SU-DHL-6 (cell line): Measurements from ENCODE around the gene PPHLN1.
"Not testable (repeated sequence)": the region's sequence is repeated elsewhere in the genome, so short reads cannot be mapped to it uniquely, and the experiment has no call there.

Source experiments
- H2AFZ ChIP-seq: fragments of 200-600 bp; sonication (generic); 2 replicates; pipeline ENCODE4 v1.6.1; 2014; ENCODE audit warnings: low read depth, mild to moderate bottlenecking, moderate library complexity, mixed read lengths, antibody characterized with exemption, low read length; ENCODE audit not compliant: severe bottlenecking
- H3F3A ChIP-seq: fragments of 200-600 bp; shearing (Covaris generic); 2 replicates; pipeline ENCODE4 v1.6.0; 2016; ENCODE audit warnings: antibody characterized with exemption, mild to moderate bottlenecking; ENCODE audit not compliant: insufficient read depth
- H3K27ac ChIP-seq: fragments of 200-600 bp; sonication (generic); 2 replicates; pipeline ENCODE4 v1.5.1; 2016; ENCODE audit warnings: low read depth, mild to moderate bottlenecking, low read length, moderate library complexity, mixed read lengths
- H3K27me3 ChIP-seq: fragments of 200-600 bp; sonication (generic), shearing (Covaris generic); 2 replicates; pipeline ENCODE4 v1.6.0; 2014; ENCODE audit warnings: mild to moderate bottlenecking, low read length
- H3K36me3 ChIP-seq: fragments of 200-600 bp; sonication (generic); 2 replicates; pipeline ENCODE4 v1.6.1; 2014; ENCODE audit warnings: mild to moderate bottlenecking, low read length, mixed read lengths
- H3K4me2 ChIP-seq: fragments of 300-600, 200-600 bp; shearing (Covaris generic), sonication (generic); 2 replicates; pipeline ENCODE4 v1.6.0; 2014; ENCODE audit warnings: low read length, low read depth, mild to moderate bottlenecking; ENCODE audit not compliant: poor library complexity, severe bottlenecking
- H3K4me3 ChIP-seq: fragments of 200-600 bp; sonication (generic); 2 replicates; pipeline ENCODE4 v1.5.1; 2014; ENCODE audit warnings: antibody characterized with exemption, low read length, mild to moderate bottlenecking, mixed read lengths; ENCODE audit not compliant: insufficient read depth, poor library complexity, severe bottlenecking
- H3K79me2 ChIP-seq: fragments of 200-600 bp; sonication (generic); 2 replicates; pipeline ENCODE4 v1.6.1; 2014; ENCODE audit warnings: mild to moderate bottlenecking, low read length, moderate library complexity; ENCODE audit not compliant: insufficient read depth
- H3K9ac ChIP-seq: fragments of 200-600 bp; sonication (generic); 2 replicates; pipeline ENCODE4 v1.7.0; 2014; ENCODE audit warnings: mild to moderate bottlenecking, low read length
- H3K9me2 ChIP-seq: fragments of 200-600 bp; sonication (generic); replicated peaks from 2 replicates; pipeline ENCODE4 v1.6.1; 2014; ENCODE audit warnings: low read length; ENCODE audit not compliant: insufficient read depth
- H3K9me3 ChIP-seq: fragments of 200-600 bp; sonication (generic); 2 replicates; pipeline ENCODE4 v1.6.1; 2014; ENCODE audit warnings: low read length, mixed read lengths; ENCODE audit not compliant: insufficient read depth
- H4K20me1 ChIP-seq: fragments of 200-600 bp; sonication (generic); 2 replicates; pipeline ENCODE4 v1.6.1; 2014; ENCODE audit warnings: low read depth, mild to moderate bottlenecking, antibody characterized with exemption, low read length, moderate library complexity, mixed read lengths
- CTCF ChIP-seq: fragments of 200-600 bp; sonication (generic); IDR thresholded peaks from one replicate; pipeline ENCODE4 v1.5.1; 2017; ENCODE audit warnings: antibody characterized with exemption, mild to moderate bottlenecking, low read length, moderate library complexity; ENCODE audit not compliant: insufficient read depth, poor library complexity, severe bottlenecking
- EZH2phosphoT487 ChIP-seq: fragments of 200-600 bp; sonication (generic), shearing (Covaris generic); conservative IDR thresholded peaks from 2 replicates; pipeline ENCODE4 v1.6.1; 2018; ENCODE audit warnings: mild to moderate bottlenecking, antibody characterized with exemption, low read length, moderate library complexity, mixed read lengths

Gene PPHLN1

GRCh38 chr12:42386308-42386707 is 60.3 kb downstream of the PPHLN1 start:
- Histone ChIP-seq H3K27ac (no peak overlapping the region), H2AFZ (no peak overlapping the region), H3K9me2 (no peaks in the 10 kb centered on the region), H3K4me2 (no peak overlapping the region), H3K9ac (no peak overlapping the region), H3K36me3 (peaks cover 25% of the 10 kb centered on the region), H3K27me3 (no peaks in the 10 kb centered on the region), H3K4me3 (no peak overlapping the region), H3K9me3 (no peaks in the 10 kb centered on the region), H3K79me2 (no peaks in the 10 kb centered on the region), H4K20me1 (no peaks in the 10 kb centered on the region), H3F3A (no peaks in the 10 kb centered on the region)
- TF ChIP-seq CTCF (no peak), EZH2phosphoT487 (no peak)

- not testable (repeated sequence) for H3K9ac ChIP-seq, H3K27me3 ChIP-seq, H3K27ac ChIP-seq, H3K9me3 ChIP-seq, H3K4me3 ChIP-seq, H3K79me2 ChIP-seq, H3K4me2 ChIP-seq, H3F3A ChIP-seq, H2AFZ ChIP-seq, H3K9me2 ChIP-seq, H4K20me1 ChIP-seq
- peaks cover 25% of the 10 kb centered on the region for H3K36me3 ChIP-seq
These were observed 62.1 kb downstream of the PPHLN1 start for GRCh38 chr12:42388086-42388485.

GRCh38 chr12:42394429-42394828 is 68.5 kb downstream of the PPHLN1 start:
- Histone ChIP-seq H3K4me3 (no peak overlapping the region), H3K36me3 (peaks cover 43% of the 10 kb centered on the region), H3K9me3 (no peaks in the 10 kb centered on the region), H3K27ac (peak overlapping the region; percentile 34; the same call in 1 of the 2 replicates), H3K27me3 (no peaks in the 10 kb centered on the region), H4K20me1 (no peaks in the 10 kb centered on the region), H2AFZ (no peak overlapping the region), H3K9me2 (no peaks in the 10 kb centered on the region), H3F3A (peaks cover 11% of the 10 kb centered on the region; the same call in 1 of the 2 replicates), H3K79me2 (peaks cover 6% of the 10 kb centered on the region; the same call in 1 of the 2 replicates), H3K9ac (no peak overlapping the region; the same call in 1 of the 2 replicates), H3K4me2 (peak overlapping the region; percentile 45)
- TF ChIP-seq CTCF (no peak), EZH2phosphoT487 (no peak)

DNA sequence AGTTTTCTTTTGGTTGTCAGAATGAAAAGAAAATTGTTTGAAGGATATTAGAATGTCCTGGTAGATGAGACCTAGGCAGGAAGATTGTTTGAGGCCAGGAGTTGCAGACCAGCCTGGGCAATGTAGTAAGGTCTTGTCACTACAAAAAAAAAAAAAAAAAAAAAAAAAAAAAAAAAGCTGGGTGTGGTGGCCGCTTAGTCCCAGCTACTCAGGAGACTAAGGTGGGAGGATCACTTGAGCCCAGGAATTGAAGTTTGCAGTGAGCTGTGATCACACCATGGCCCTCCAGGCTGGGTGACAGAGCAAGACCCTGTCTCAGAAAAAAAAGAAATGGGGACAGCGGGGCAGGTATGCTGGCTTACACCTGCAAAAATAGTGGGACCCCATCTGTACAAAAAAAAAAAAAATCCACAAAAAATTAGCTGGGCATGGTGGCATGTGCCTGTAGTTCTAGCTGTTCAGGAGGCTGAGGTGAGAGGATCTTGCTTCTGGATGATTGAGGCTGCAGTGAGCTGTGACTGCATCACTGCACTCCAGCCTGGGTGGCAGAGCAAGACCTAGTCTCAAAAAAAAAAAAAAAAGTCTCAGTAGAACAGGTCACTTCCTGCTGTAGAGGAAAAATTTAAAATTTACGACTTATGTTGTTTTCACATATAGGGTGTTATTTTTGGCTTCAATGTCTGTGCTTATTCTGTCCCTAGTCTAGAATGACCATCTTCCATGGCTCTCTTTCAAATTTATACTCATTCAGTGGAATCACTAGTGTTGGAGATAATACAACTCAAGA is 70.7 kb downstream of the PPHLN1 start:
- Histone ChIP-seq H3K4me3 (no peak overlapping the region), H3K27me3 (no peaks in the 10 kb centered on the region), H3K79me2 (peaks cover 6% of the 10 kb centered on the region; the same call in 1 of the 2 replicates), H2AFZ (no peak overlapping the region), H3K36me3 (peaks cover 35% of the 10 kb centered on the region), H4K20me1 (no peaks in the 10 kb centered on the region), H3F3A (peaks cover 11% of the 10 kb centered on the region; the same call in 1 of the 2 replicates), H3K9ac (no peak overlapping the region), H3K27ac (peak overlapping the region; percentile 66), H3K9me2 (no peaks in the 10 kb centered on the region), H3K4me2 (peak overlapping the region; percentile 45), H3K9me3 (no peaks in the 10 kb centered on the region)
- no peak for TF ChIP-seq CTCF
- no peak for TF ChIP-seq EZH2phosphoT487
